PC-9 (cell line): ENCODE results near the gene CACNA2D4. TPM values are rescaled to one million over a fixed set of nuclear protein-coding genes. Genes with fewer than 3 reads are reported as not detected.

Experiments
- BruUV-seq: library from RNA; stranded (reverse); fragments of 400-500 nt; replicated peaks from 2 replicates; lab custom pipeline; 2021; lab: Mats Ljungman, UMichigan
- CTCF ChIA-PET: fragments of 300-600 bp; sonication (Branson Sonifier 250); formaldehyde crosslinking; loops from one replicate; lab custom pipeline; 2022; ENCODE audit warnings: antibody characterized with exemption; lab: Charles Lee
- POLR2A ChIA-PET: fragments of 300-600 bp; sonication (Branson Sonifier 250); formaldehyde crosslinking; loops from one replicate; lab custom pipeline; 2022; ENCODE audit warnings: antibody characterized with exemption; ENCODE audit not compliant: unreplicated experiment; lab: Charles Lee
- DNase-seq, 2 experiments: peaks; one replicate each; pipeline versions ENCODE4 v3.0.0 to v3.0.0-alpha.2; 2015 to 2022; ENCODE audit warnings: mixed read lengths in 1 of 2
- H2AFZ ChIP-seq: fragments of 200-600 bp; sonication (generic); 2 replicates; pipeline ENCODE4 v1.8.1; 2017; ENCODE audit warnings: antibody characterized with exemption
- H3F3A ChIP-seq: fragments of 200-600 bp; sonication (generic); 2 replicates; pipeline ENCODE4 v1.8.1; 2017; ENCODE audit warnings: antibody characterized with exemption, mild to moderate bottlenecking, low read depth; ENCODE audit not compliant: insufficient read depth
- H3K27ac ChIP-seq: fragments of 200-600 bp; sonication (generic); 2 replicates; pipeline ENCODE4 v1.6.1; 2016; ENCODE audit warnings: mixed run types
- H3K27me3 ChIP-seq: fragments of 200-600 bp; sonication (generic); 2 replicates; pipeline ENCODE4 v1.6.1; 2016; ENCODE audit warnings: low read depth, mixed run types; ENCODE audit not compliant: insufficient read depth
- H3K36me3 ChIP-seq: fragments of 200-600 bp; sonication (generic); 2 replicates; pipeline ENCODE4 v1.6.1; 2016; ENCODE audit warnings: low read depth, mixed run types
- H3K4me1 ChIP-seq: fragments of 200-600 bp; sonication (generic); replicated peaks from 2 replicates; pipeline ENCODE4 v1.6.1; 2016; ENCODE audit warnings: mixed run types; ENCODE audit not compliant: insufficient read depth
- H3K4me2 ChIP-seq: fragments of 200-600 bp; sonication (generic); 2 replicates; pipeline ENCODE4 v1.6.1; 2017; ENCODE audit warnings: mixed run types
- H3K4me3 ChIP-seq: fragments of 200-600 bp; sonication (generic); 2 replicates; pipeline ENCODE4 v1.6.1; 2016; ENCODE audit warnings: mixed run types
- H3K79me2 ChIP-seq: fragments of 200-600 bp; sonication (generic); 2 replicates; pipeline ENCODE4 v1.6.1; 2017; ENCODE audit warnings: low read depth, mixed run types
- H3K9me2 ChIP-seq: fragments of 200-600 bp; sonication (generic); 2 replicates; pipeline ENCODE4 v1.8.1; 2017; ENCODE audit warnings: mild to moderate bottlenecking; ENCODE audit not compliant: insufficient read depth
- H3K9me3 ChIP-seq: fragments of 200-600 bp; sonication (generic); 2 replicates; pipeline ENCODE4 v1.8.1; 2016; ENCODE audit warnings: low read depth; ENCODE audit not compliant: insufficient read depth
- H4K20me1 ChIP-seq: fragments of 200-600 bp; sonication (generic); 2 replicates; pipeline ENCODE4 v1.8.1; 2017; ENCODE audit not compliant: insufficient read depth
- CTCF ChIP-seq: fragments of 200-600 bp; sonication (generic); conservative IDR thresholded peaks from 2 replicates; pipeline ENCODE4 v1.6.1; 2017; ENCODE audit warnings: mixed run types, antibody characterized with exemption, mild to moderate bottlenecking, moderate library complexity
- EZH2 ChIP-seq: fragments of 200-600 bp; sonication (generic); IDR thresholded peaks from 2 replicates; pipeline ENCODE4 v1.8.0; 2017; ENCODE audit warnings: antibody characterized with exemption, low read depth
- intact Hi-C: fragments of 100-400 bp; cut with micrococcal nuclease; formaldehyde crosslinking; loops from one replicate; pipeline ENCODE4 v1.10.0; 2022; ENCODE audit not compliant: unreplicated experiment
- total RNA-seq: library from RNA; stranded (reverse); gene quantifications from 2 replicates; pipeline ENCODE4 v1.2.3, GENCODE V29; 2021

Gene CACNA2D4
- total RNA-seq, 1 experiment from 2014 or later = not detected

DNA sequence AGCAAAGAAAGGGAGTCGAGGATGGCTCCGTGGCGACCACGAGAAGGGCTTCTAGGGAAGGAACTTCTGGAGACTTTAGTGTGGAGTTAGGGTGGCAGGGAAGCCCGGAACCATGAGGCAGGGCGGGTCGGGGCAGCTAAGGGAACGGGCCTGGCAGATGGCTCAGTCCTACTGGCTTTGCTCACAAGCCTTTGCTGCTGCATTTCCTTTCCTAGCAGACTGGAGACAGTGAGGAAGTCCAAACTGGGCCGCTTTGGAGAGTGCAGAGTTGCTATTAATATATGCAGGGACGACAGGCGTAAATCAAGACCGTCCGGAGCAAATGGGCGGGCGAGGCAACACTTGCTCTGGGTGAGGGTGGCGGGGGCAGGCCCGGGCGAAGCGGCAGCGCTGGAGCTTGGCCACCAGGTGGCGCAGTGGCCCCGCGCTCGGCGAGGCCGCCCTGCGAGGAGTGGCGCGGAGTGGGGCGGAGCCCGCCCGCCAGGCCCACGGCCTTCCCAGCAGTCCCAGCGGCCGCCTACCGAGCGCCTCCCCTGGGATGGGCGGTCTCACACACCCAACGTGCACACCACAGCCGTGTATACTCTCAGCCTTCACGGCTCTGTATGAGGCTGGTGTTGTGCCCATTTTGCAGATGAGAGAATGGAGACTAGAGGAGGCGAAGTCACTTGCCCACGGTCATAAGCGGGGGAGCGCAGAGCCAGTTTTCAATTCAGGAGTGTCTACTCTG is 122.5 kb downstream of the CACNA2D4 start:
- no peaks in the 10 kb centered on the region for H3K36me3 ChIP-seq
- H2AFZ ChIP-seq = peak overlapping the region; percentile 79
- H3K27ac ChIP-seq = no peak overlapping the region
- H3K27me3 ChIP-seq = peaks cover 6% of the 10 kb centered on the region
- no TSS peak for BruUV-seq
- ChIA-PET CTCF (interaction anchor here (0.6 to 2.2 kb wide), 4 partner anchors 136 to 241 kb away, joined by 3 to 10 read pairs (median 4); no protein-coding TSS in a partner anchor), POLR2A (no interaction called here)
- DNase-seq = peak; percentile 57 to 94
- no peaks in the 10 kb centered on the region for H3K9me3 ChIP-seq
- intact Hi-C loops = loop anchor here (1.0 to 5.0 kb wide), 3 partner anchors 144 to 786 kb away; no protein-coding TSS in a partner anchor
- H3K4me3 ChIP-seq = peak overlapping the region; percentile 50
- no peaks in the 10 kb centered on the region for H3F3A ChIP-seq
- H3K4me1 ChIP-seq = peaks cover 6% of the 10 kb centered on the region; the same call in 1 of the 2 replicates
- no peaks in the 10 kb centered on the region for H3K9me2 ChIP-seq
- H3K79me2 ChIP-seq = no peaks in the 10 kb centered on the region
- H3K4me2 ChIP-seq = peak overlapping the region; percentile 75
- TF ChIP-seq EZH2 = no peak
- peak; percentile 94 for TF ChIP-seq CTCF
- no peaks in the 10 kb centered on the region for H4K20me1 ChIP-seq

DNA sequence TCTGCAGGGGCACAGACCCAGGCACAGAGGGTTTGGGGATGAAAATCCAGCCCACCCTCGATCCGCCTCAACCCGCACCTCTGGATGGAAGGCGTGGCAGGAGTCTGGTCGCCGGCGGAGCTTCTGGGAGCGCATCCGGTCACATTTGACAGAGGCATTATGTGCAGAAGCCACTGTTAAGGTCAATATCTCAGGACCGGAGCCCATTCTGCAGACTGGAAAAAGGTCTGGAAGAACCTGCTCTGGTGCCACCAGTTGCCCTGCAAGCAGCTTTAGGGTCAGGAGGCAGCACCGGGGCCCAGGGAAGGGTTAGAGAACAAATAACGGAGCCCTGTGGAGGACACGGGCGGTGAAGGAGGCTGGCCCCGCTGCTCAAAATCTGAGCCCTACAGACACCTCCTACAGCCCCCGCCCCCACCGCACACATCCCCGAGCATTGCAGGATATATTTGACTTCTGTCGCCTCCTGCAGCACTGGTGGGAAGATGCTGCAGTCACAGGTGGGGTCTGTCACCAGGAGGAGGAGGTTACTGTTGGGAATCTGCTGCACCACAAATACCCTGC is 123.1 kb downstream of the CACNA2D4 start:
- ChIA-PET CTCF (interaction anchor here (0.9 to 2.2 kb wide), 3 partner anchors 135 to 144 kb away, joined by 4 to 10 read pairs (median 5); no protein-coding TSS in a partner anchor), POLR2A (no interaction called here)
- DNase-seq = no peak
- Histone ChIP-seq H3K27me3 (no peaks in the 10 kb centered on the region), H4K20me1 (no peaks in the 10 kb centered on the region), H3K9me3 (no peaks in the 10 kb centered on the region), H2AFZ (no peak overlapping the region), H3F3A (no peaks in the 10 kb centered on the region), H3K36me3 (no peaks in the 10 kb centered on the region), H3K79me2 (no peaks in the 10 kb centered on the region), H3K4me2 (peak overlapping the region; percentile 75), H3K4me3 (no peak overlapping the region), H3K27ac (no peak overlapping the region), H3K9me2 (no peaks in the 10 kb centered on the region), H3K4me1 (peaks cover 6% of the 10 kb centered on the region; the same call in 1 of the 2 replicates)
- TF ChIP-seq CTCF = no peak
- no peak for TF ChIP-seq EZH2
- intact Hi-C loops = loop anchor here (5.0 kb wide), 1 partner anchor 787 kb away; no protein-coding TSS in a partner anchor
- no TSS peak for BruUV-seq

GRCh38 chr12:1794440-1795090 is 123.9 kb downstream of the CACNA2D4 start:
- H2AFZ ChIP-seq = no peak overlapping the region
- POLR2A ChIA-PET = no interaction called here
- peaks cover 6% of the 10 kb centered on the region; the same call in 1 of the 2 replicates for H3K4me1 ChIP-seq
- no peaks in the 10 kb centered on the region for H4K20me1 ChIP-seq
- no peak overlapping the region for H3K4me2 ChIP-seq
- H3K4me3 ChIP-seq = no peak overlapping the region
- H3K27me3 ChIP-seq = no peaks in the 10 kb centered on the region
- DNase-seq = no peak
- no peak for TF ChIP-seq CTCF
- no peak for TF ChIP-seq EZH2
- CTCF ChIA-PET = interaction anchor here (2.2 kb wide), 1 partner anchor 145 kb away, joined by 10 read pairs; no protein-coding TSS in a partner anchor
- intact Hi-C loops = loop anchor here (5.0 kb wide), 1 partner anchor 788 kb away; no protein-coding TSS in a partner anchor
- no peaks in the 10 kb centered on the region for H3K36me3 ChIP-seq
- H3K9me2 ChIP-seq = no peaks in the 10 kb centered on the region
- H3K79me2 ChIP-seq = no peaks in the 10 kb centered on the region
- H3K27ac ChIP-seq = no peak overlapping the region
- no TSS peak for BruUV-seq
- H3F3A ChIP-seq = no peaks in the 10 kb centered on the region
- H3K9me3 ChIP-seq = no peaks in the 10 kb centered on the region
